DND-41 (cell line): ENCODE results near the gene ADCY4.

Experiments
- EZH2 ChIP-seq: IDR thresholded peaks from 3 replicates; pipeline ENCODE4 v1.6.1; 2012; ENCODE audit warnings: borderline replicate concordance, low read depth, mild to moderate bottlenecking, moderate library complexity, low read length, inconsistent platforms; ENCODE audit not compliant: severe bottlenecking
- TF ChIP-seq, protein P1 (sequence below): IDR thresholded peaks from 2 replicates; pipeline ENCODE4 v1.5.1; 2012; ENCODE audit warnings: borderline replicate concordance, low read length, moderate library complexity, mild to moderate bottlenecking; ENCODE audit not compliant: poor library complexity, severe bottlenecking; ENCODE audit errors: extremely low read depth

- TF ChIP-seq, protein P1, sequence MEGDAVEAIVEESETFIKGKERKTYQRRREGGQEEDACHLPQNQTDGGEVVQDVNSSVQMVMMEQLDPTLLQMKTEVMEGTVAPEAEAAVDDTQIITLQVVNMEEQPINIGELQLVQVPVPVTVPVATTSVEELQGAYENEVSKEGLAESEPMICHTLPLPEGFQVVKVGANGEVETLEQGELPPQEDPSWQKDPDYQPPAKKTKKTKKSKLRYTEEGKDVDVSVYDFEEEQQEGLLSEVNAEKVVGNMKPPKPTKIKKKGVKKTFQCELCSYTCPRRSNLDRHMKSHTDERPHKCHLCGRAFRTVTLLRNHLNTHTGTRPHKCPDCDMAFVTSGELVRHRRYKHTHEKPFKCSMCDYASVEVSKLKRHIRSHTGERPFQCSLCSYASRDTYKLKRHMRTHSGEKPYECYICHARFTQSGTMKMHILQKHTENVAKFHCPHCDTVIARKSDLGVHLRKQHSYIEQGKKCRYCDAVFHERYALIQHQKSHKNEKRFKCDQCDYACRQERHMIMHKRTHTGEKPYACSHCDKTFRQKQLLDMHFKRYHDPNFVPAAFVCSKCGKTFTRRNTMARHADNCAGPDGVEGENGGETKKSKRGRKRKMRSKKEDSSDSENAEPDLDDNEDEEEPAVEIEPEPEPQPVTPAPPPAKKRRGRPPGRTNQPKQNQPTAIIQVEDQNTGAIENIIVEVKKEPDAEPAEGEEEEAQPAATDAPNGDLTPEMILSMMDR = no peak
- TF ChIP-seq EZH2 = no peak
Measured at GRCh38 chr14:24356208-24356607, 21.3 kb upstream of the ADCY4 start.
